HG02759 (cell line): ENCODE measurements around the gene DNA2.
"Not testable (repeated sequence)": the region's sequence is repeated elsewhere in the genome, so short reads cannot be mapped to it uniquely, and the experiment has no call there.

Source experiments
- ATAC-seq: cut with Tn5 transposase; IDR thresholded peaks from one replicate; pipeline ENCODE4 v1.9.1; 2021; ENCODE audit warnings: mild to moderate bottlenecking, moderate library complexity; ENCODE audit not compliant: unreplicated experiment

Gene DNA2

DNA sequence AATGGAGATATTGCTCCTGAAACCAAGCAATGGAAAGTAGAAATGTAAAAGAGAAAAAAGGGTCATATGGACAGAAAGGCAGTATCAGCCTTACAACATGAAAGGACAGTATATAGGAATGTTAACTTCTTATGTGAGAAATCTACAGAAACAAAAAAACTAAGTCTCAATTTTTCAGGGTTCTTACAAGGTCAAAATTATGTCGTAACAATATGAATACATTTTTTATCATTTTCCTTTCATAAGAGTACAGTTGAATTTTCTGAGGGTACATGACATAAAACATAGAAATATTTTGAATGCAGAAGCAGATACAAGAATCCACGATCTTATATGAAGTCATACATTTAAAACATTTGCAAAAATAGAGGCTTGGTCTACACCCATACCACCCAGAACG is 10.7 kb downstream of the DNA2 start:
- no peak for ATAC-seq

DNA sequence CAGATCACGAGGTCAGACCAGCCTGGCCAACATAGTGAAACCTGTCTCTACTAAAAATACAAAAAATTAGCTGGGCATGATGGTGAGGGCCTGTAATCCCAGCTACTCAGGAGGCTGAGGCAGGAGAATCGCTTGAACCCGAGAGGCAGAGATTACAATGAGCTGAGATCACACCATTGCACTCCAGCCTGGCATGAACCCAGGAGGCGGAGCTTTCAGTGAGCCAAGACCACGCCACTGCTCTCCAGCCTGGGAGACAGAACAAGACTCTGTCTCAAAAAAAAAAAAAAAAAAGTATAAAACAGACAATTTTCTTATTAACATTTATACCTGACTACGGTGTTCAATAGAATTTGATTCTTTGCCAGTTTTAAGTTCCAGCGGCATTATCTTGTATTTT is 22.1 kb downstream of the DNA2 start:
- ATAC-seq = not testable (repeated sequence)

DNA sequence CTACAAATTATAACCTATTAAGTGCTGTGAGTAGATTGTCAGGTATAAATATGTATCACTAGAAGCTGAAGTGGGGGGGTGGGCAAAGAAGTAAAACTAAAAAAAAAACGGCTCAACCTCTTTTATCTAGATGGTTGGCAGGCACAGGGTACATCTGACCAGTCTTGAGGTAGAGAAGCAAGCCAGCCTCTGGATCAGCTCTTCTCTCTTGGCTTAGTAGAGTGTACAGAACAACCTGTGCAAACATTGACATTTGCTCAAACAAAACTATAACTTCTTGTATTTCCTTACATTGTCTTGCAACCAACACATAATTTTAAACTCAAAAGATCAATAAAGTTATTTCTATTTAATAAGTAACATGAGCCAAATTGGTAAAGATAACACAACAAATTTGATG is 25.6 kb downstream of the DNA2 start:
- no peak for ATAC-seq

DNA sequence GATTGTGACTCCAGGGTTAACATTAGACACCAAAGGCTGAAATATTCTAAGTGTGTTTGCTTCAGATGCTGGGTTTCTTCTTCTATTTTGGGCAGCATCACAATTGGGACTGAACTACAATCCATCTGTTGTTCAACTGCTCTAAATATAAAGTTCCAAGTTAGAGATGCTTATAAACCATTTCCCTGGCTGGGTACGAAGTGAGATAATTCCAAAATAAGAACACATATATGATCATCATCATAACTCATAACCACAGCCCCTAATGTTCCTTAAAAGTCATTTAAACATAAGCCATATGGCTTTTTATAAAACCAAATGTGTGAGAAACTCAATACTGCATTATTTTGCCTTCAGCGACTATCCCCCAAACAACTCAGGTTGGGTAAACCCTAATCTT is 28.8 kb downstream of the DNA2 start:
- ATAC-seq = no peak

DNA sequence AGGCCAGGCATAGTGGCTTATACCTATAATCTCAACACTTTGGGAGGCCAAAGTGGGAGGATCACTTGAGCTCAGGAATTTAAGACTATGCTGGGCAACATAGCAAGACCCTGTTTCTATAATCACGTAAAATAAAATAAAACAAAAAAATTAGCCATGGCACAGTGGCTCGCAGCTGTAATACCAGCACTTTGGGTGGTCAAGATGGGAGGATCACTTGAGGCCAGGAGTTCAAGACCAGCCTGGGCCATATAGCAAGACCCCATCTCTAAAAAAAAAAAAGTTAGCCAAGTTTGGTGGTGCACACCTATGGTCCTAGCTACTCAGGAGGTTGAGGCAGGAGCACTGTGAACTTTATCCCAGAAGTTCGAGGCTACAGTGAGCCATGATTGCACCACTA is 30.9 kb downstream of the DNA2 start:
- ATAC-seq = no peak

DNA sequence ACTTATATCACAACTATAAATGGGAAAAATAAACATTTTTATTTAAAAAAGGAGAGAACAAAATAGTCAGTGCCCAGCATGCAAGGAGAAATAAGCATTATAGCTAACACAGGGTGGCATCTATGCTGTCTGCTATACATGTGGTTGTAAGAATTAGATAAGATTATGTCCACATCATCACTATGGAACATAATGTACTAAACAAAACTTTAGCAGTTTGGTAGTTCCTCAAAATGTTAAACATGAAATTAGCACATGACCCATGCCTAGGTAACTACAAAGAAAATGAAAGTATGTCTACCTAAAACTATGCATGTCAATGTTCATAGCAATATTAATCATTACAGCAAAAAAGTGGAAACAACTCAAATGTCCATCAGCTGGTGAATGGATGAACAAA is 36.0 kb downstream of the DNA2 start:
- no peak for ATAC-seq

DNA sequence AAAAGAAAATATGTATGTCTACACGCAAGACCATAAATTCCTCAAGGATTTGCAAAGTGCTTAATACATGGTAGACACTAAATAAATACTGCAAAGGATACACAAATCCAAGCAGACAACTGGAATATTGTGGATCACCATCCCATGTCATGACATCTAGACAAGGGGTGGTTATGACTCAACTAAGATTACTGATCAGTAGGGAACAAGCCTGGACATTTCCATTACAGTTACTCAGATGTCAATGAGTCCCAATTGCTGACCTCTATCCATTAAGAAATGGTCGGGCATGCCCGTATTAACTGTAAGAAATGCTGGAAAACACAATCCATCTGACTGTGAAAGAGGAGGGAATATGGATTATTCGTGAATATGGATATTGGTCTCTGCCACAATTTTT is 37.1 kb downstream of the DNA2 start:
- no peak for ATAC-seq

DNA sequence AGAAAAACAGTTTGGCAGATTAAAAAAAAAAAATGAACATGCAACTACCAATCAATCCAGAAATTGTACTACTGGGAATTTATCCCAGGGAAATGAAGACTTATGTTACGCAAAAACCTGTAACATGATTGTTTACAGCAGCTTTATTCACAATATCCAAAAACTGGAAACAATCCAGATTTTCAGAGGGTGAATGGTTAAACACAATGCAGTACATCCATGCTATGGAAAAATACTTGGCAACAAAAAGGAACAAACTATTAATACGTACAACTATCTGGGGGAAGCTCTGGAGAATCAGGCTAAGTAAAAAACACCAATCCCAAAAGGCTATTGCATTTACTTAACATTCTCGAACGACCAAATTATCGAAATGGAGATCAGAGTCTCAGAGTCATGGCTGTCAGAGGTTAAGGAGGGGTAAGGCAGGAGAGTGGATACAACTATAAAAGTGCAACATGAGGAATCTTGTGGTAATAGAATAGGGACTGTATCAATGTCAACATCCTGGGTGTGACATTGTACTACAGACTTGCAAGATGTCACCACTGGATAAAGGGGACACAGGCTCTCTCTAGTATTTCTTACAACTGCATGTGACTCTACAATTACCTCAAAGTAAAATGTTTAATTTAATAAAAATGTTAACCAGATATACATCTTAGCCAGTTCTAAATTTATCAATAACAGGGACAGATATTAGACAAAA is 43.2 kb downstream of the DNA2 start:
- ATAC-seq = no peak

DNA sequence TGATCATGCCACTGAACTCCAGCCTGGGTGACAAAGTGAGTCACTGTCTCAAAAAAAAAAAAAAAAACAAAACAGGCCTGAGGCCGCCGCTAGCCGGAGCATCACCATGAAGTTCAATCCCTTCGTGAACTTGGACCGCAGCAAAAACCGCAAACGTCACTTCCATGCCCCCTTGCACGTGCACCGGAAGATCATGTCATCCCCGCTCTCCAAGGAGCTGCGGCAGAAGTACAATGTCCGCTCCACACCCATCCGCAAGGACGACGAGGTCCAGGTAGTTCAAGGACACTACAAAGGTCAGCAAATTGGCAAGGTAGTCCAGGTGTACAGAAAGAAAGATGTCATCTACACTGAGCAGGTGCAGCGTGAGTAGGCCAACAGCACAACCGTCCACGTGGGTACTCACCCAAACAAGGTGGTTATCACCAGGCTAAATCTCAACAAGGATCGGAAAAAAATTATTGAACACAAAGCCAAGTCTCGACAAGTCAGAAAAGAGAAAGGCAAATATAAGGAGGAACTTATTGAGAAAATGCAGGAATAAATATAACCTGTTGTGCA is 47.2 kb downstream of the DNA2 start:
- no peak for ATAC-seq

DNA sequence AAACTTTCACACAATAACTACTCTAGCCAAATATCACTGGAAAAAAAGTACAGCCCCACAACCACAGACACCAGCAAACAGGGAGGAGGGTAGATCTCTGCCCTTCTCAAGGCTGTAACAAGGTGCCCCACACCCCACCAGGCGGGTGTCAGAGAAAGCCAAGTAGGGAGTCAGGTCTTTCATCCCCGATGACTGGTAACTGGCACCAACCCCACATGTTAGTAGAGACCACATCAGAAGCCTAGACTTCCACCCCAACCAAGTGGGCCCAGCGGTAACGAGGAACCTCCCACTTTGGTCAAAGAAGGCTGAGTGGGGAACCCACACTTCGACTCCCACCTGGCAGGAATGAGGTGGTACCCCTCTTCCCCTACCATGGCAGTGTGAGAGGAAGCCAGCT is 48.3 kb downstream of the DNA2 start:
- ATAC-seq = no peak

DNA sequence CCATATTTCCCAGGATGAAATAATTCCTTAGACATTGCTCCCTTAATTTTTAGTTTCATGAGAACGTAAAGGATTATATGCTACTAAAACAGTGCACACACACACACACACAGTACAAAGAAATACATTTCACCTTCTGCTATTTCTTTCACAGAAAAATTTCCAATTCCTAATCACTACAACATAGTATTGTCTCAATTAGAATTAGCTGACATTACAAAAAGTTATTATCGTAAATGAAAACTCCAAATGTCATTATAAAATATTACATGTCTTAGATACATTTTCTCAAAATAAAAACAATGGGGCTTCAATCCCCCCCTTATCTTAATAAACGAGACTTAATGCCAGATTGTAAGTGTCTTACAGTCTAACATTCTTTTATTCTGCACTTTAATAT is 52.4 kb downstream of the DNA2 start:
- ATAC-seq = no peak

DNA sequence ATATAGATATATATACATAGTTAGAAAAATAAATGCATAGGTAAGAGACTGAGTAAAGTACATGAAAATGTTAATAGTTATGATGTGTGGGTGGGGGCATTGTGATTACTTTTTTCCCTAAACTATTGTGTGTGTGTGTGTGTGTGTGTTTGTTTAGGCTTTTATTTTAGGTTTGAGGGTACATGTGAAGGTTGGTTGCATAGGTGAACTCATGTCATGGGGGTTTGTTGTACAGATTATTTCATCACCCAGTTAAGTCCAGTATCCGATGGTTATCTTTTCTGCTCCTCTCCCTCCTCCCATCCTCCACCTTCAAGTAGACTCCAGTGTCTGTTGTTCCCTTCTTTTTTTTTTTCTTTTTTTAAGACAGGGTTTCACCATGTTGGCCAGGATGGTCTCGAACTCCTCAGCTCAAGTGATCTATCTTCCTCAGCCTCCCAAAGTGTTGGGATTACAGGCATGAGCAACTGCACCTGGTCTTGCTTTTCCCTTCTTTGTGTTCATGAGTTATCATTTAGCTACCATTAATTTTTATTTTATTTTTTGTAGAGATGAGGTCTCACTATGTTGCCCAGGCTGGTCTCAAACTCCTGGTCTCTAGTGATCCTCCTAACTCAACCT is 62.8 kb downstream of the DNA2 start:
- ATAC-seq = no peak

DNA sequence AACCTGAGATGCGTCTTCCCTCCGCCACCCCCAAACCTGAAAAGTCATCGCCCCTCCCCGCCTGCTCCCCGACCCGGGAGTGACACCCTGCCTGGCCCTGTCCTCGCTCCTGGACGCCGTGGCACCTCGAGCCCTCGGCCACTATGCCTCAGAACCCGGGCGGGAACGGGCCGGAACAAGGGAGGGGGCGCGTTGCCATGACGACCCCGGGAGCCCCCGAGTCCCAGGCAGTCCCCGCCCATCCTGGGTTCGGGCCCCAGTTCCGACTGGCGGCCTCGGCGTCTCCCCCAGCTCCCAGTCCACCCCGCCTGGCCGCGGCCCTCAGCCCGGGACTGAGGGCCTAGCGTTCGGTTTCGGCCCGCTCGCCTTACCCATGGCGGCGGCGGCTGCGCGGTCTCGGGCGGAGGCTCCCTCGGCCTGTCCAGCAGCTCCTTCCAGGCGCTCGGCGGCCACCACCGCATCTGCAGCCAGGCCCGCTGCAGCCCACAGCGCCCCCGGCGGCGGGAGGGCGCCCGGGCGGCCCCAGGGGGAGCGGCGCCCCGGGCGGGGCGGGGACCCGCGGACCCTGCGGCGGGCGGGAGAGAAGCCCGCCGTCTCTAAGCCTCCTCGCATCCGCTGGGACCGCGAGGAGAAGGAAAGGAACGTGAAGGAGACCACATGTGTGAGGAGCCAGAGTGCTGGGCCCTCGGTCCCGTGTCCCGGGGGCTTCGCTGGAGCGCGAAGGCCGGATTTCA is 64.8 kb downstream of the DNA2 start, which contains the start of gene RUFY2:
Gene RUFY2 (minus strand): TSS at position 463 of the 734 bp plus-strand sequence. CDS start 88 bp downstream, at position 375.
- ATAC-seq = peak; percentile 94

DNA sequence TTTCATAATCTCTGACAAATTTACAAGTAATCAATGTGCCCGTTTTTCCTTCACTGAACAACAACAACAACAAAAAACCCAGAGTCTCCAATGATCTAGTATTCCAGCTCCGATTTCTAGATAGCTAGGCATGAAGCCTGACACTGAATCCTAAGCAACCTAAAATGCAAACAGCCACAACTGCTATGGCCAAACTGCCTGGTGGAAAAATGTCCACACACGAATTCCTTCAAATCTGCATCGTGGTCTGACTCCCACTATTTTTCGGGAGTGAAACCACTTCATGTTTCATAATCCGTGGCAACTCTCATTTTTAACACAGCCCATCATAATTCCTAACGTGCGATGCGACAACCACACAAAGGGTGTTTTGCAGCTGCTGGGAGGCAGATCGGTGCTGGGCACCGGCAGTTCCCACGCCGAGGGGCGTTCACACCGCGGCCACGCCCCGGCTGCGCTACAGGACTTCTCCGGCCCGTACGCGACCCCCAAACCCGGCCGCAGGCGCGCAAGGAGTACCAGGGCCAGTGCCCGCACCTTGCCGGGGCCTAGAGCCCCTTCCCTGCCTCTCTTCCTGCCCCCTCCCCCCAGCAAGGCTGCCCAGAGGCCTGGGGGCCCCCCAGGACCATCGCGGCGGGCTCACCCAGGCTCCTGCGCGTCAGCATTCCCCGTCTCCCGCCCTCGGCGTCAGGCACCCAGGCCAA is 65.5 kb downstream of the DNA2 start:
- ATAC-seq = peak; percentile 37

DNA sequence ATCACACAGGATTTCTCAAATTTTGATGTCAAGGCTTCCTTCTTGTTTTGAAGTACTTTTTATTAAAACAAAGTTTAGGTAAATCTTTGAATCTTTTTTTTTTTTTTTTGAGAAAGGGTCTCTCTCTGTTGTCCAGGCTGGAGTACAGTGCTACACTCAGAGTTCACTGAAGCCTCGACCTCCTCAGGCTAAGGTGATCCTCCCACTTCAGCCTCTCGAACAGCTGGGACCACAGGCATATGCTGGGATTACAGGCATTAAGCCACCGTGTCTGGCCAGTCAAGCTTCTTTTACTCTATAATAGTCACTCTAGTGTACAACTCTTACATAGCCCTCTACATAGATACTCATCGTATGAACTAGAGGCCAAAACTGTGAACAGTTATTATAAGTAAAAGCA is 68.1 kb downstream of the DNA2 start:
- no peak for ATAC-seq

DNA sequence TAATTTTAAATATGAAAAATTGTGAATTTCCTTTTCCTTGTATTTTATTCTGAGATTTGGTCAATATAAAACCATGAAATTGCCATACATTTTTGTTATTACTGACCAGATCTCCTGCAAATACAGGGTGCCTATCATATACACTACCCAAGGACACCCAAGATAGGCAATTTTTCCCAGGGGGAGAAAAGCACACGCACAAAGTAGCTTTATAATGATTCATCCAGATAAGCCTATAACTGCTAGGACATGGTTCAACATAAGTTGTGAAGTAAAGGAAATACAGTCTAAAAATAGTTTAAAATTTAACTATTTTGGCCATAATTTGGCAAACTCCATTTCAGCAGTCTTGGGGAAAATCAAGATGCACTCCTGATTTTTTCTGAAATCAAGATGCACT is 69.5 kb downstream of the DNA2 start:
- no peak for ATAC-seq

DNA sequence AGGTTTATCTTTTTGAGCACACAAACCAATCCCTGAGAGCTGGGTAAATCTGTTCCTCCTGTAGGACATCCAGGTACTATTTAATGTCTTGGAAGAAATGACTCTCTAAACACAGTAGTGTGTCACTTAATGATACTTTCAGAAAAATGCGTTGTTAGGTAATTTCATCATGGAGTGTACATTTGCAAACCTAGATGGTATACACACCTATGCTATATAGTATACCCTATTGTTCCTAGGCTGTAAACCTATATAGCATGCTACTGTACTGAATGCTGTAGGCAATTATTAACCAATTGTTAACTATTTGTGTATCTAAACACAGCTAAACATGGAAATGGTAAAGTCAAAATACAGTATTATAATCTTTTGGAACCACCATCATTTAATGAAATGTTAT is 74.8 kb downstream of the DNA2 start:
- no peak for ATAC-seq

DNA sequence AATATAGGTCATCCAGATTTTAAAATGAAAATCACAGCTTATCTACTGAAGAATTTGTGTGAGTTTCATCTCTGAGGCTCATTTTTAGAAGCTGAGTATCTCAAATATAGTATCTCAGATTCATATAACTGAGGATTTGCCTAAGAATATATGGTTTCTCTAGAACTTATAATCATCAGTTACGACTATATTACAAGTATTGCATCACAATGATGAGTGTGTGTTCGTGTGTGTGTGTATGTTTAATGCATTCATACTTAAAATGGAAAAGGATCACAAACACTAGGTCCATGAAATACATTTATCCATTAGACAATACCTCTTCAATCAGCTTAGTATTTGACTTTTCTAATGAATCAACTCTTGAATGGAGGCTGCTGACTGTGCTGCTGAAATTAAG is 86.0 kb downstream of the DNA2 start:
- ATAC-seq = no peak

DNA sequence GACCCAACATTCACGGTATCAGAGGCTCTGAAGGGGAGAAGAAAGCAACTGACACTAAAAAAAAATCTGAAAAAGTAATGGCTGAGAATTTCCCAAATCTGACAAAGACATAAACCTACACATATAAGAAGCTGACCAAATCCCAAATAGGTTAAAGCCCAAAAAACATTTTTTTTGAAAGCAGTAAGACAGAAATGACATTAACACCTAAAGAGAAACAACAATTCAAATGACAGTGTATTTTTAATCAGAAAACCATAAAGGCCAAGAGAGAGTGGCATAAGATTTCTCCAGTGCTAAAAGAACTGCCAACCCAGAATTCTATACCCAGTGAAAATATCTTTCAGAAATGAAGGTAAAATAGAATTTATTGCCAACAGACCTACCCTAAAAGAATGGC is 100.2 kb downstream of the DNA2 start:
- ATAC-seq = no peak

DNA sequence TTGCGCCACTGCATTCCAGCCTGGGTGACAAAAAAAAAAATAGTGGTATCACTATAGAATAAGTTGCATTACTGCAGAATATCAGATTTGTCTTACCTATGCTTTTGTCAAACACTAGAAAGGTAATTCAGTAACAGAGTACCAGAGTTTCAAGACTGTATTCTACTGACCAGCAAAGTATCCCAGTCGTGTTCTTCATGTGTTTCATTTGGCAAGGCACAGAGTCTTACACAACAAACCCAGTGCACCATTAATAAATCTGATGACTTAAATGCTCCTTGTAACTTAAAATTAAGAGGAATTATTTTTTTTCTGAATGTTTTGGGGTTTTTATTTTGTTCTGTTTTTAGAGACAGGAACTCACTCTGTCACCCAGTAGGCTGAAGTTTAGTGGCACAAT is 104.7 kb downstream of the DNA2 start:
- no peak for ATAC-seq

DNA sequence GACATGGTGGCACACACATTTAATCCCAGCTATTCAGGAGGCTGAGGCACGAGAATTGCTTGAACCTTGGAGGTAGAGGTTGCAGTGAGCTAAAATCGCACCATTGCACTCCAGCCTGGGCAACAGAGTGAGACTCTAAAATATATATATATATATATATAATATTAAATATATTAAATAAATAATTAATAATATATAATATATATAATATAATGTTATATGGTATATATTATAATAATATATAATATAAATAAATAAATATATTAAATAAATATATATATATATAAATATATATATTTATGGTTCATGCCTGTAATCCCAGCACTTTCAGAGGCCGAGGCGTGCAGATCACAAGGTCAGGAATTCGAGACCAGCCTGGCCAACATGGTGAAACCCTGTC is 105.2 kb downstream of the DNA2 start:
- ATAC-seq = no peak
